Measurements from ENCODE around the gene ST14.
"Not testable (repeated sequence)": the region's sequence is repeated elsewhere in the genome, so short reads cannot be mapped to it uniquely, and the experiment has no call there.

Gene ST14

DNA sequence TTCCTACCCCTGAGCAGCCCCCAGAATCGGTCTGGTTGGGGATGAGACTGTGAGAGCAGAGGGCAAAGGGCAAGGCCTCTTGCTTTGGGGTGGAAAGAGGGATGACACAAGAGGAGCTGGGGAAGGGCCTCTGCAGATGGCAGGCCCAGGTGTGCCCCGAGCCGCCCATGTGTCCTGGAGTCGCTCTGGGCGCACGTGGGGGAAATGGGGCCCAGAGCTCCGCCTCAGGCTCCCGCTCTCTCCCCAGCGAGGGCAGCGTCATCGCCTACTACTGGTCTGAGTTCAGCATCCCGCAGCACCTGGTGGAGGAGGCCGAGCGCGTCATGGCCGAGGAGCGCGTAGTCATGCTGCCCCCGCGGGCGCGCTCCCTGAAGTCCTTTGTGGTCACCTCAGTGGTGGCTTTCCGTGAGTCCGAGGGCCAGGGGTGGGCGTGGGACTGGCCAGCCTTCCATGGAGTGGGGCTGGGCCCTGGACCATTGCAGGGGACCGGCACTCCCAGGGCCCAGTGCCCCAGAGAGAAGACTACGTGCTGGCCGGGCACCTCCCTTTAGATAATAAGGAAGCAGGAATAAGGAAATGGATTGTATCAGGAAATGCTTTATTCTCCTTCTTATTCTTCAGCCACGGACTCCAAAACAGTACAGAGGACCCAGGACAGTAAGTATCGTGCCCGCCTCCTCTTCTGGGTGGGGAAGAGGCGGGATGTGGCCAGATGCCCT is 30.1 kb downstream of the ST14 start:
- no peak for DNase-seq

- DNase-seq: no peak
Measured at GRCh38 chr11:130190371-130190881, 30.8 kb downstream of the ST14 start.

GRCh38 chr11:130191896-130192295 is 32.3 kb downstream of the ST14 start:
- no peak for DNase-seq

GRCh38 chr11:130192845-130193267 is 33.3 kb downstream of the ST14 start:
- no peak for DNase-seq

- not testable (repeated sequence) for DNase-seq
Measured at GRCh38 chr11:130193551-130193950, 34.0 kb downstream of the ST14 start.

- no peak for DNase-seq
Measured at GRCh38 chr11:130194241-130195023, 34.9 kb downstream of the ST14 start.

- DNase-seq: no peak
Measured at GRCh38 chr11:130197386-130198035, 37.9 kb downstream of the ST14 start.

- no peak for DNase-seq
Measured at GRCh38 chr11:130198292-130198691, 38.7 kb downstream of the ST14 start.

DNA sequence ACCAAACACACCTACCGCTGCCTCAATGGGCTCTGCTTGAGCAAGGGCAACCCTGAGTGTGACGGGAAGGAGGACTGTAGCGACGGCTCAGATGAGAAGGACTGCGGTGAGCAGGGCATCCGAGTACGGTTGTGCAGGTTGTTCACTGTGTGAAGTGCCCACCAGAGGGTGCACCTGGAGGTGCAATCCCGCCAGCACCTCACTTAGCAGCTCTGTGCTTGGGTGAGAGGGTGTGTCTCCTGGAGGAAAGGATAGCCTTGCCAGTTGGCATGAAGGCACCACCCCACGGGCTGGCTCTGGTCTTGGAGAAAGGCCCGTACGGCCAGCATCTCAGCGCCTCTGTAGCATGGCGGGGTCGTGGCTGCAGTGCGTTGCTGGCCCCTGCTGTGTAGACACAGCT is 39.4 kb downstream of the ST14 start:
- DNase-seq: no peak

- DNase-seq: no peak
Measured at GRCh38 chr11:130199792-130200191, 40.2 kb downstream of the ST14 start.

DNA sequence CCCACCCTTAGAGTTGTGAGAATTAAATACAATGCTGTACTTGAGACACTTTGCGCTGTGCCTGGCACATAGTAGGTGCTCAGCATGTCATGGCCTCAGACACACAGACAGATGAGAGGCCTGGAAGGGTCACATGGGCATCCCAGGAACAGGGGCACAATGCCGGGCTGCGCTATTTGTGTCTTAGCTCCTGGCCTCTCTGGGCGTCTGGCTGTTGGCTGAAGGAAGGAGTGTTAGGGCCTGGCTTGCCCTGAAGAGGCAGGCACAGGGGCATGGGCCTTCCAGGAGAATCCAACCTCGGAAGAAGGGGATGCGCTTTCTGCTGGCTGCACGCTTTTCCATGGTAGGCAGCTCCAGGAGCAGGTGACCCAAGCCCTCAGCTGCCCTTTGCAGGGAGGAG is 41.4 kb downstream of the ST14 start:
- DNase-seq: no peak

DNA sequence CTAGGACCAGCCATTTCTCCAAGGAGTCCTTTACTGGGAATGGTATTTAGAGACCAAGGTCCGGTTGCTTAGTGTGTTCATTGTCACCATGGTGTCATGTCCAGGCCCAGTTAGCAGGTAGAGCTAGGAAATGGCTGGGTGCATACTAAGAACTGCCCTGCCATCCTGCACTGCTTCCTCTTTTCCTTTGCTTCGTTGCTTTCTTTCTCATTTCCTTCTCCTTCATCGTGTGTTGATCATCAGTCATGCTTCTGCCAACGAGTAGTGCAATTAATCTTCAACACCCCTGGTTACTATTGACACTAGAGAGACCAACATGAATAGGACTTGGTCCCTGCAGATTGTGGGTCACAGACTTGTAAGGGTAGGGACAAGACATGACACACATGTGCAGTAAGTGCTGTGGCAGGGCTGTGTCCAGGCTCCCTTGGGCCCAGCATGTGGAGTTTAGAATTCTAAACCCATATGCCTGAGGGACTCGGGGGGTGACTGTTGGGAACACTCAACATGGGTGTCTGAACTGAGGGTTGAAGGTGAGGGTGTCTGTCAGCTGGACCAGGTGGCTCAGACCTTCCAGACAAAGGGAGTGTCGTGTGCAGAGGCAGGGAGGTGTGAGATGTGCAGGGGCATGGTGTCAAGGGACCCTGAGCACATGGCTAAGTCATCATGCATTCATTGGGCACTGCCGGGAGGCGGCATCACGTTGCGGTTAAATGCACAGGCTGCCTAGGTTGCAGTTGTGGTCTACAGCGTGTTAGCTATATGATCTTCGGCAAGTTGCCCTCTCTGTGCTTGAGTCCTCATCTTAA is 42.6 kb downstream of the ST14 start:
- peak in 1 of 2 donors; percentile 4 for DNase-seq

DNA sequence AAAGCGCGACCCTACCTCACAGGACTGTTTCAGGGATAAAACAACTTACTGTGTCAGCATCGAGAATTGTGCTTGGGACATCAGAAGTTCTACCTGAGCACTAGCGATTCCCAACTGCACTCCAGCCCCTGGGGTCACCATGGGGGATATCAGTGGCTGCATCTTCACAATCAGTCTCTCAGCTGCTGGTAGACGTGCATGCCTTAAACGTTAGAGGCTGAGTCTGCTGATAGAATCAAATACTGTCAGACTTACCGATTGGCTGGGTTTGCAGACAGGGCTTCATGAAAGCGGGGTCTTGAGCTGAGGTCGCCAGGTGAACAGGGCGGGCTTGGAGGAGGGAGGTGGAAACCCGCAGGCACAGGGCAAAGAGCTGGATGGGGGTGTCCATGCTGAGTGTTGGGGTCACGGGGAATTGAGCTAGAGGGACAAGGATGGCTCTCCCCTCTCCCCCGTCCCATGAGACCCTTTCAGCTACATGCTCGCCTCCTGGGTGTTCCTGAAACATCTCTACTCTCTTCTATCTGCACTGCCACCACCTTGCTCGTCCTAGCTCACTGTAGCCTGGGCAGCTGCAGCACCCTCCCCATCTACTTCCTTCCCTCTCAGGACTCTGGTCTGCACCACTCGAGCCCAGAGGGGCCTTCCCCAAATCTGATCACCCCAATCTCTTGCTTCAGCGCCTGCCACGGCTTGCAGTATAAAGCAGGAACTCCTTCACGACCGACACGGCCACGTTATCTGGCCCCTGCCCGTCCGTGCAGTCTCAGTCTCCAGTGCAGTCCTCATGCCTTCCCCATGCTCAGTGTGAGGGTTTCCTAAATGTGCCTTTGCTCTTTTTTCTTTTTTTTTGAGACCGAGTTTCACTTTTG is 43.5 kb downstream of the ST14 start:
- no peak for DNase-seq

- DNase-seq: no peak
Measured at GRCh38 chr11:130203766-130204702, 44.5 kb downstream of the ST14 start.

DNA sequence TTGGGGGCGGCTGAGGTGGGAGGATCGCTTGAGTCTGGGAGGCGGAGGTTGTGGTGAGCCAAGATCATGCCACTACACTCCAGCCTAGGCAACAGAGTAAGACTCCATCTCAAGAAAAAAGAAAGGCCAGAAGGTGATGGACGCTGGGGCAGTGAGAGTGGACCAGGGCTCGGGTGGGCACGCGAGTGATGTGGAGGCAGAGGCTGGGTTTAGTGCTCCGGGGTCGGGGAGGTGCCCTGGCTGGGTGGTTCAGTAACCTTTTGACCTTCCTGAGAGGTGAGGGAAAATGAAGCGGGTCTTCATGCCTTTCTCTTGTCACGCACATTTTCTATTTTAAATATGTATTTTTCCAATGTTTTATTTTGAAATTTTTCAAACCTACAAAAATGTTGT is 45.1 kb downstream of the ST14 start:
- DNase-seq: no peak

DNA sequence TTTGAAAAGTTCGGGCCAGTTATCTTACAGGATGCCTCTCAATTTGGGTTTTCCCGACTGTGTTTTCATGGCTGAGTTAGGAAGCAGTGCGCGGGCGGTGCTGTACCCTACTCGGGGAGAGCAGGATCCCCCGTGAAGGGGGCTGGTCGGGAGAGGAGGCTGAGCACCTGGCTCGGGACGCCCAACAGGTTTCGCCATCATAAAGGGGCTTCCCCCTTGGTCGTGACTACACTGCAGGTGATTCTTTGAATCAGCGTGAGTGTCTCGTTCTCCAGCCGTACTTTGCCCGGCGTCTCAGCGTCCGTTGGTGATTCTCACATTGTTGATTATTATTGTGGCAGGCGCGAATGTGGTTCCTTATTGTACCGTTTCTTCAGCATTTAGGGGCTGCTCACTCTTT is 46.6 kb downstream of the ST14 start:
- DNase-seq: no peak

DNA sequence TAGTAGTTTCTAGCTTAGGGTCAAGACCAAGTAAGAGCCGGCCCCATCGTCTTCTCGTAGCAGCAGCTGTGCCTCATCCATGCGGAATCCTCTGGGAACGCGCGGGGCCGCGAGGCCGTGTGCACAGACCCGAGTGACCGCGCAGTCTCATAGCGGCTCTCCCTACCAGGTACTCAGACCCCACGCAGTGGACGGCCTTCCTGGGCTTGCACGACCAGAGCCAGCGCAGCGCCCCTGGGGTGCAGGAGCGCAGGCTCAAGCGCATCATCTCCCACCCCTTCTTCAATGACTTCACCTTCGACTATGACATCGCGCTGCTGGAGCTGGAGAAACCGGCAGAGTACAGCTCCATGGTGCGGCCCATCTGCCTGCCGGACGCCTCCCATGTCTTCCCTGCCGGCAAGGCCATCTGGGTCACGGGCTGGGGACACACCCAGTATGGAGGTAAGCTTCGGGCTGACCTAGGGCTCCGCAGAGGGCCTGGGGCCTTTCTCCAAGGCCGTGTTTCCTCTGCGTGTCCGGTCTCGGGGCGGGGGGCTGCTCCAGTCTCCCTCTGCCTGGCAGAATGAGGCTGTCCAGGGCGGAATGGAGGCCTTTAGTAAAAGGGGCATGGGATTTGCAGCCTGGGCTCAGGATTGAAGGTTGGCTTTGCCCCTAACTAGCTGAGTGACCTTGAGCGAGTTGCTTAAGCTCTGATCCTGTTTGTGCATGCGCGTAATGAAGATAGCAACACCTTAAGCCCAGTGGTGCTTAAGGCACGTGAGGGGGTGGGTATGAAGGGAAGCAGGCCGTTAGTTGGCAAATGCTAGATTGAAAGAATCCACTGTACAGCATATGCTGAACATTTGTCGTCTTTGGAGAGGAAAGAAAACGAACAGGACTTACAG is 48.9 kb downstream of the ST14 start:
- DNase-seq: no peak

DNA sequence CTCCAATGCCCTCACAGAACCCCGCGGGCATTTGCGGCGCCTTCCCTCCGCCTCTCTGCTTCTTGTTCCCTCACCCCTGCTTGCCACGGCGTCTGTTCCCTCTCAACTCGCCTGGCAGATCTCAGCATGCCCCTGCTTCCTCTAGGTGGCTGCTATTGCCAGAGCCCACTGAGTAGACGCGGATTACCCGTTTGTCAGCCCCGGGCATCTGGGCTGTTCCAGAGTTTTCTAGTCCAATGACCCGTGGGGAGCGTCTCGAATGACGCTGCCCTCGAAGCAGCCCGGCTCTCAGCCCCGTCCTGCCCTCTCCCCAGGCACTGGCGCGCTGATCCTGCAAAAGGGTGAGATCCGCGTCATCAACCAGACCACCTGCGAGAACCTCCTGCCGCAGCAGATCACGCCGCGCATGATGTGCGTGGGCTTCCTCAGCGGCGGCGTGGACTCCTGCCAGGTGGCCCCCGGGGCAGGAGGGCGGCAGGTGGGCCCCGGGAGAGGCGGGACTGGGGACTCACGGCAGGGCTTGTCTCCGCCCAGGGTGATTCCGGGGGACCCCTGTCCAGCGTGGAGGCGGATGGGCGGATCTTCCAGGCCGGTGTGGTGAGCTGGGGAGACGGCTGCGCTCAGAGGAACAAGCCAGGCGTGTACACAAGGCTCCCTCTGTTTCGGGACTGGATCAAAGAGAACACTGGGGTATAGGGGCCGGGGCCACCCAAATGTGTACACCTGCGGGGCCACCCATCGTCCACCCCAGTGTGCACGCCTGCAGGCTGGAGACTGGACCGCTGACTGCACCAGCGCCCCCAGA is 49.7 kb downstream of the ST14 start:
- DNase-seq: no peak
